ENCODE measurements around the gene PSMB7. TPM values are rescaled to one million over a fixed set of nuclear protein-coding genes. Genes with fewer than 3 reads are reported as not detected.

Gene PSMB7
- polyA plus RNA-seq, 4 donors: 191 to 243 (median 218) TPM

DNA sequence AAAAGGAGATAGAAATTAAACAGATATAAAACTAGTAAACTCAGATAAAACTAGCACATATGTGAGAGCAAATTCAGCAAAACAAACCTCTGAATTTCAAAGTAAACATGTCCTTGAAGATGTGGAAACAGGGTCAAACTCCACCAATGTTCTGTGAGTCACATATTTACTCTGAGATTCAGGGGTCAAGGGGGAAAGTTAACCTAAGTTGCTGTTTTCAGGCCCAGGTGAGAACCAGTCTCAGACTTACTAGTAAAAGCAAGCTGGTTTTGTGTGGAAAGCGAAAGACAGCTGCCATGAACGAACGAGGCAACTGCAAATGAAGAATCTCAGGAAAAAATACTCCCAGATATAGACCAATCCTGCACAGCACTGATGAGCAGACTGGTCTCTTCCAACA lies 29.0 kb downstream of the PSMB7 start:
- no peak for DNase-seq (ENCODE audit: low read depth in 4 of 4, low spot score in 2 of 4)

DNA sequence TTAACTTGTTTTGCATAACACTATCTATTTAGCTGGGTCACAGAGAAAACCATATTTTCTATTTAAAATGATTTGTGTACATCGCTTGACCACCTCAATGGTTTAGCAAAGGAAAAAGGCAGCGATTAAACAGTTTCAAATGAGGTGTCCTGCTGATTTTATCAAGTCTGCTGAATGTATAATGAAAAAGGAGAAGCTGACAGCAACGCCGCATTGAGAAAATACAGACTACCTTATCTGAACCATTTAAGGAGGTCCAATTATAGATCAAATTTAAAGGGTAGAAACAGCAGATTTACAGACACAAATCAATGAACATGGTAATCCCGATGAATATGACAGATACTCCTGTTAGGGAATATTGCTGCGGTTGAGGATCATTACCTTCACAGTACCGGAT lies 29.6 kb downstream of the PSMB7 start:
- no peak for DNase-seq (ENCODE audit: low read depth in 4 of 4, low spot score in 2 of 4)

DNA sequence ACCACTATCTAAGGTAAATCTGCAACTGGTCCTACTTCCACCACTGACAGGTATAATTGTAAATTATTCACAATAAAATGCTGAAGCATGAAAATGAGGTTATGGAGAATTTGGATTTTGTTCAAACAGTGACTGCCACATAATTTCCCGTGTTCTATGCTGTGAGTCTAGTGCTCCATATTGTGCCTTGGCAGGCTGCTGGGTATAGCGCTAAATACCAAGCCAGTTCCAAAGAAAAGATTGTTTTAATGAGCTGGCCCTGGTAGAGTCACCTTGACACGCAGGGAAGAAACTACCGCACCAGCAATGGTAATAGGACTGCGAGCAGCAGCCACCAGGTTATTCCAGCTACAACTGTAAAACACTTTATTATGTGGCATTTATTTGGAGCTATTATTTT lies 30.4 kb downstream of the PSMB7 start:
- DNase-seq (ENCODE audit: low read depth in 4 of 4, low spot score in 2 of 4): no peak

- DNase-seq (ENCODE audit: low read depth in 4 of 4, low spot score in 2 of 4): no peak
Observed at GRCh38 chr9:124384210-124384609, 31.0 kb downstream of the PSMB7 start.

- no peak for DNase-seq (ENCODE audit: low read depth in 4 of 4, low spot score in 2 of 4)
Observed at GRCh38 chr9:124381170-124381945, 33.9 kb downstream of the PSMB7 start.

DNA sequence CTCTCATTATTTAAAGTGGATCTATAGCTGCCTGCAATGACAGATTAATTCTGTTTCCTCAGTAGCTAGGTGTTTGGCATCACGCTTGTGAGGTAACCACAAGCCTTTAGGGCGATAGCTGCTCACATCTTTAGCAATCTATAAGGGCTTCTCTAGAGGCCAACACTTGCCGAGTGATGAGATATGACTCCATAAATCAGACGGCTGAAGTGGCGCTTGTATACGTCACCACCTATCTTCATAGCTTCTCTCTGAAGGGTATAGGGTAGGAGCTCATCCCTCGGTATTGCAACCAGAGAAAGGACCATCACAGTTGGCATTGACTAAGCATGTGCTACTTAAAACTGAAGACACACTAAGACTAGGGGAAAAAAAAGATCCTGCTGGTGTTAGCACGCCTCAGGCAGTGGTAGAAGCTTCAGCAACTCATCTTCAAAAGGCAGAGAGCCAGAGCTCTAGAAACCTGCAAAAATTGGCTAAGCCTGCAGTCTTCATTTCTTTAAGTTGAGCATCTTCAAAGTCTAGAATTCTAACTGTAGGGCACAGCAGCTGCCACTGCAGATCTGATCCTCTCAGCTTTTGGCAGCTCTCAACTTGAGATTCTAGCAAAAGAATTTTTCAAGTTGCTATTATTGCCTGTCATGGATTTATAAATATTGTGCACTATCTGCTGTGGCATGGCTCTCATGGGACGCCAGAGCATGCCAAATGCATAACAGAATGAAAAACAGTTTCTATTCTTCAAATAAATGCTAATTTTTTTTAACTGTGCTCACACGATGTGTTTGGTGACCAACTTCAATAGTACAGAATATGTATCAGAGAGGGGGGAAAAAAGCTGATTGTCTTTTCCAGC lies 37.5 kb downstream of the PSMB7 start:
- no peak for DNase-seq (ENCODE audit: low read depth in 4 of 4, low spot score in 2 of 4)

DNA sequence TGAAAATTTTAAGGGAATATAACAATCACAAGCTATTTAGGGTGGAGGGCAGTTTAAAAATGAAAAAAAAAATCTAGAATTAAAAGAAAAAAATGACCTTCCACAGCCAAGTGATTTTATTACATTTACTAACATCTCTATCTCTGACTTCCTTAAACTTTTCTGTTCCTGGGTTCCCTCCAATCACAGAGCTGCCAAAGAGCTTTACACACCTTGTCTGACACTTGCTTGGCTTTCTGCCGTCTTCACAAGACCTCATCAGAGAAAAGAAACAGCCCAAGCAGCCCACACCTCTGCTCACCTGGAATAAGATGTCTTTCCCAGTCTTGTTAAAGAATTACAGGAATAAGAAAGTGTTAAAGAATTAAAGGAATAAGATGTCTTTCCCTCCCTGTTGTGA lies 38.9 kb downstream of the PSMB7 start:
- DNase-seq (ENCODE audit: low read depth in 4 of 4, low spot score in 2 of 4): no peak

DNA sequence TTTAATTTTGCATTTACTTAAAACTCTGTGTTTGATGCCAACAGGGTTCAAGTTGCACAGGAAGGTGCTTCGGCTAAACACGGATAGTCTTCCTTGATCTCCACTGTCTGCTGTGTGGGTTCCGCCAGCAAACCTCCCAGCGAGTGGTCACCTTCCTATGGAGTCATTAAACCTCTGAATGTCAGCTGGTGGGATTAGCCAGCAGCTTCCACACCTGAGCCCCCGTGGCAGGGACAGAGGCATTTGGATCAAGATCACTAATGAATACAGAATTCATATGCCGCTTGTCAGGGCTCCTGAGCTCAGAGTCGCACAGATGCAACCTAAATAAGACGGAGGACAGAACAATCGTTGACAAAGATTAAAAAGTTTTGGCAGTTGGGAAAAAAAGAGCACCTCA lies 39.5 kb downstream of the PSMB7 start:
- no peak for DNase-seq (ENCODE audit: low read depth in 4 of 4, low spot score in 2 of 4)

- DNase-seq (ENCODE audit: low read depth in 4 of 4, low spot score in 2 of 4): no peak
Observed at GRCh38 chr9:124373851-124374250, 41.4 kb downstream of the PSMB7 start.

- DNase-seq (ENCODE audit: low read depth in 4 of 4, low spot score in 2 of 4): no peak
Observed at GRCh38 chr9:124373386-124373785, 41.9 kb downstream of the PSMB7 start.

DNA sequence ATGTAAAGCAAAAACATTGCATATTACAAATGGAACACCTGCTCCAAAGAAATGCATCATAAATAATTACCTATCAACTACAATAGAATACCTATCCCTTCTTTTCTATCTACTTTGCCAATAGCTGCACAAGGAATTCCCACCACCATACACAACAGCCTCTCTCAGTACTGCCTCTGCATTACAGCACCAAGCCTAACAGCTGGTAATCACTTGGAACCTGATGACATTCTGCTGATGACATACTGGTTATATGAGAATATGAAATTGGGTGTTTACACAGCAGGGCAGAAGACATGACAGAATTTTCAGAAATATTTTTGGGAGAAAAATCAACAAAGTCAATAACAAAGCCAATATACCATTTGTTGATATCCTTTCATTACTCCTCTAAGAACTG lies 43.2 kb downstream of the PSMB7 start:
- DNase-seq (ENCODE audit: low read depth in 4 of 4, low spot score in 2 of 4): no peak

- no peak for DNase-seq (ENCODE audit: low read depth in 4 of 4, low spot score in 2 of 4)
Observed at GRCh38 chr9:124370896-124371582, 44.2 kb downstream of the PSMB7 start.

GRCh38 chr9:124369231-124369797 lies 45.9 kb downstream of the PSMB7 start:
- no peak for DNase-seq (ENCODE audit: low read depth in 4 of 4, low spot score in 2 of 4)

- no peak for DNase-seq (ENCODE audit: low read depth in 4 of 4, low spot score in 2 of 4)
Observed at GRCh38 chr9:124368692-124369091, 46.5 kb downstream of the PSMB7 start.

DNA sequence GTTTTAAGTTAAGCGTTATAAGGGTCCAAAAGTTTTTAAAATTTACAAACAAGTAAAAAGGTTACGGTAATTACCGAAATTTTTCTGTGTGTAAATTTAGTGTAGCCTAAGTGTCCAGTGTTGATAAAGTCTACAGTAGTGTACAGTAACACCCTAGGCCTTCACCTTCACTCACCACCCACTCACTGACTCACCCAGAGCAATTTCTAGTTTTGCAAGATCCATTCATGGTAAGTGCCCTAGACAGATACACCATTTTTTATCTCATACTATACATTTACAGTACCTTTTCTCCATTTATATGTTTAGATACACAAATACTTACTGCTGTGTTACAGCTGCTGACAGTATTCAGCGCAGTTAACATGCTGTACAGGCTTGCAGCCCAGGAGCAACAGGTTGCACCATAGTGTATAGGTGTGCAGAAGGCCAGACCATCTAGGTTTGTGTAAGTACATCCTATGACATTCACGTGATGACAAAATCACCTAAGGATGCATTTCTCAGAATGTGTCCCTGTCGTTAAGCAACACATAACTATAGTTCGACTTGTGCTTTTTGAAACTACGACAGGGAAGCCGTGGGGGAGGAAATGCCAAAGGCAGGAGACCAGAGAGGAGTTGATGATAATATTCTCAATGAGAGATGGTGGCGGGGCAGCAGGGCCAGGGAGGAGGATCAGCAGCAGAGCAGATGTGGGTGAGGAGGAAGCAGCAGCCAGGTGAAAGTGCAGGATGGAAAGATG lies 48.6 kb downstream of the PSMB7 start:
- no peak for DNase-seq (ENCODE audit: low read depth in 4 of 4, low spot score in 2 of 4)

- no peak for DNase-seq (ENCODE audit: low read depth in 4 of 4, low spot score in 2 of 4)
Observed at GRCh38 chr9:124365036-124365435, 50.2 kb downstream of the PSMB7 start.

DNA sequence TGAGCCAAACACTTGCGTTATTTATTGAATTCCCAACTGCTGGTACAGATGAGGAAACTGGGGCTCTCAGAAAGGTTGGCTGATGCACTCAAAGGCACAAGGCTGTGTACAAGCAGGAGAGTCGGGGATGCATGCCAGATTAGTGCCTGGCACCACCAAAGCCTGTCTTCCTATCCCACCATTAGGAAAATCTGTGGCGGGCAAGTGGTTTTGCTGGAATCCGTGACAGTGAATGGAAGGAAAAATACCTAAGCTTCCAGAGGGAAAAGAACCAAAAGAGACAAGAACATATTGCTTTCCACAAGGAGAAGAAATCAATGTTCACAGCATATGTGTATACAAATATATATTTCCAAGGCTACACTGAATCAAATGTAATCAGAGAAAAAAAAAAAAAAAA lies 51.1 kb downstream of the PSMB7 start:
- DNase-seq (ENCODE audit: low read depth in 4 of 4, low spot score in 2 of 4): no peak

DNA sequence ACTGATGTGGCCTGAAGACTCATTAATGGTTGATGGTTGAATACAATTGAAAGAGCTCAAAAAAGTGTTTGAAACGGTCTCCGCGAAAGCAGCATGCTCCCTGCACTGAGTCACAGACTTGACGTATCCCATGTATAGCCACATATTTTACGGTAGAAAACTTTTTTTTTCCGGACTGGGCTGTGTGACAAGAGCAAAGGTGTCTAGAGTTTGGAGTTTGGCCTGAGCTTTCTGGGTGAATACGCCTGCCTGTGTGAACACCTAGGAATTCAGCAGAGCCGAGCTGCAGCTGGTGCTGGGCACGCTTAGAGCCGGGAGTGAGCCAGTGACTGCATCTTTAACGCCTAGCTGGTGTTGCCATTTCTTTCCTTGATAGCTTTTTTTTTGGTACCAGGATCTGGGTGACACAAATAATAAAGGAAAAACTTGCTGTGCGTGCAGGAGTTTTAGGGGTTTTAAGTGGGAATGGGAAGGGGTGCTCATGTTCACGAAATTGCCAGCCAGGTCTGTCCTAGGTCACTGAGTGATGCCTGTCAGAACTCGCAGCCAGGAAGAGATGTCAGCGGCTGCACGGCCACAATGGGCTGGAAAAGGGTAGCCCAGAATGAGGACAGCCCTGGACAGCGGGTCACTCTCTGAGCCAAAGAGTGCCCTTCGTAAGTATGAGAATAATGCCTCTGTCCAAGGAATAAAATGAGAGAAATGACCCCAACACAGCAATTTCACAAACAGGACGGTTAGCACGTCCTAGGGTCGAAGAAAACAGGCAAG lies 51.7 kb downstream of the PSMB7 start:
- no peak for DNase-seq (ENCODE audit: low read depth in 4 of 4, low spot score in 2 of 4)

DNA sequence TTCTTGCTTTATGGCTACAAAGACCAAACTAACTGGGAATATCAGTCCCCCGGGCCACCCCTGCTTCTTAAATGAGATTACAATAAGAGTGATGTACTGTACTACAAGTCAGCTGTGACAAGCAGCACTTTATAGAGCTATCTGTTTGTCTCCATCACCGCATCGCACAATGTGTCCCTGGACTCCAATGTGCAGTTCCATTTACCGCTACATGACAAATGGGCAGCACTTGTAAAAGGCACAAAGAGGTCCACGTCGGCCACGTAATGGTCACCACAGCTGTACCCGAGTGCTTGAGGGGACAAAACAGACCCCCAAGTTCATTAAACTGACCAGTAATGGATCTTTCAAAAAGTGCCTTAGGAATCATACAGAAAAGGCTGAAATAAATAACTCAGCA lies 54.1 kb downstream of the PSMB7 start:
- no peak for DNase-seq (ENCODE audit: low read depth in 4 of 4, low spot score in 2 of 4)

Data from left renal cortex interstitium (tissue), 4 donors.